Stimulated activated CD4-positive, alpha-beta T cell treated with anti-CD3 and anti-CD28 coated beads, Interleukin-4, amount 100 ng/mL, for 4 hours (primary cell): ENCODE results near the gene PSMC4.

Source experiments
- DNase-seq, 2 experiments: peaks; one replicate each; pipeline ENCODE4 v3.0.0-alpha.2; 2020

The PSMC4 gene

GRCh38 chr19:39970675-39971379 lies at the start of gene PSMC4:
Gene PSMC4 (plus strand): TSS chr19:39971165. CDS start chr19:39971203, 38 bp downstream.
- peak; percentile 95 to 98 for DNase-seq

GRCh38 chr19:39923862-39924261 lies 47.1 kb upstream of the PSMC4 start:
- no peak for DNase-seq

- DNase-seq: no peak
Measured at GRCh38 chr19:39924389-39924788, 46.6 kb upstream of the PSMC4 start.

GRCh38 chr19:39924952-39925351 lies 46.0 kb upstream of the PSMC4 start:
- DNase-seq: no peak

- DNase-seq: no peak
Measured at GRCh38 chr19:39926170-39926760, 44.7 kb upstream of the PSMC4 start.

- DNase-seq: no peak
Measured at GRCh38 chr19:39927076-39927475, 43.9 kb upstream of the PSMC4 start.

GRCh38 chr19:39927524-39928356 lies 43.2 kb upstream of the PSMC4 start:
- DNase-seq: no peak

- no peak for DNase-seq
Measured at GRCh38 chr19:39928357-39928725, 42.6 kb upstream of the PSMC4 start.

- no peak for DNase-seq
Measured at GRCh38 chr19:39929750-39930149, 41.2 kb upstream of the PSMC4 start.

- DNase-seq: no peak
Measured at GRCh38 chr19:39934584-39935363, 36.2 kb upstream of the PSMC4 start, which contains the start of gene FCGBP. Gene FCGBP (minus strand): TSS chr19:39934634.

- DNase-seq: no peak
Measured at GRCh38 chr19:39935364-39935661, 35.7 kb upstream of the PSMC4 start.

GRCh38 chr19:39936020-39936419 lies 34.9 kb upstream of the PSMC4 start:
- no peak for DNase-seq

- no peak for DNase-seq
Measured at GRCh38 chr19:39936622-39937021, 34.3 kb upstream of the PSMC4 start.

- peak; percentile 22 to 69 for DNase-seq
Measured at GRCh38 chr19:39937094-39937720, 33.8 kb upstream of the PSMC4 start.

- no peak for DNase-seq
Measured at GRCh38 chr19:39937787-39938186, 33.2 kb upstream of the PSMC4 start.

- no peak for DNase-seq
Measured at GRCh38 chr19:39939556-39939955, 31.4 kb upstream of the PSMC4 start.

- DNase-seq: no peak
Measured at GRCh38 chr19:39940221-39940833, 30.6 kb upstream of the PSMC4 start.

GRCh38 chr19:39941151-39941550 lies 29.8 kb upstream of the PSMC4 start:
- DNase-seq: no peak

GRCh38 chr19:39941615-39942365 lies 29.2 kb upstream of the PSMC4 start:
- DNase-seq: peak in 1 of 2 experiments; percentile 65

GRCh38 chr19:39942366-39942730 lies 28.6 kb upstream of the PSMC4 start:
- DNase-seq: no peak

- no peak for DNase-seq
Measured at GRCh38 chr19:39943586-39943985, 27.4 kb upstream of the PSMC4 start.

GRCh38 chr19:39946532-39946931 lies 24.4 kb upstream of the PSMC4 start:
- DNase-seq: no peak
